ENCODE measurements around the gene CYP24A1. TPM values are rescaled to one million over a fixed set of nuclear protein-coding genes. Genes with fewer than 3 reads are reported as not detected.

The CYP24A1 gene
- total and polyA plus RNA-seq, 2 of the 8 experiments (the other 6 are each of a cell fraction or from before 2014, with no cell fraction given) = not detected

GRCh38 chr20:54129350-54129749 lies 44.4 kb downstream of the CYP24A1 start:
- Histone ChIP-seq H2BK5ac (ENCODE audit: low read depth, low read length) (no peak overlapping the region), H3K14ac (ENCODE audit: insufficient read length) (no peak overlapping the region), H3K23ac (ENCODE audit: insufficient read length) (no peak overlapping the region), H2BK15ac (ENCODE audit: low read length) (no peak overlapping the region), H3K79me1 (ENCODE audit: low read depth, low read length) (no peaks in the 10 kb centered on the region), H3K4me3 (ENCODE audit: extremely low read depth in 1 of 4, insufficient read depth in 2 of 4, low read depth in 3 of 4, low read length in 4 of 4) (no peak overlapping the region), H2AFZ (ENCODE audit: low read length) (no peak overlapping the region), H3K4me1 (replicated peaks in 1 of 4; ENCODE audit: control insufficient read depth in 3 of 4, insufficient read depth in 4 of 4, low read length in 3 of 4) (peaks cover 0 to 10% (median 0%) of the 10 kb centered on the region in 4 experiments; a peak in 2 of 7 replicates), H3K79me2 (ENCODE audit: control insufficient read depth in 1 of 2, insufficient read depth in 2 of 2, low read length in 2 of 2) (no peaks in the 10 kb centered on the region), H2BK20ac (ENCODE audit: low read length) (no peak overlapping the region), H3K27me3 (replicated peaks in 1 of 4; ENCODE audit: control insufficient read depth in 3 of 4, extremely low read depth in 1 of 4, insufficient read depth in 3 of 4, low read length in 3 of 4) (no peaks in the 10 kb centered on the region), H3K27ac (ENCODE audit: low read depth, low read length) (no peak overlapping the region), H3K23me2 (ENCODE audit: low read depth, low read length) (no peaks in the 10 kb centered on the region), H3K9me3 (ENCODE audit: insufficient read depth in 2 of 2, low read depth in 1 of 2, low read length in 1 of 2) (no peaks in the 10 kb centered on the region), H4K91ac (replicated peaks; ENCODE audit: insufficient read length, low read length) (no peak overlapping the region), H3K4ac (replicated peaks; ENCODE audit: insufficient read length, low read depth, low read length) (no peak overlapping the region), H3K56ac (replicated peaks; ENCODE audit: insufficient read length, low read depth, low read length) (no peak overlapping the region), H2BK120ac (replicated peaks; ENCODE audit: low read depth, low read length) (no peak overlapping the region), H2BK12ac (ENCODE audit: low read depth, low read length) (no peak overlapping the region), H4K8ac (ENCODE audit: extremely low read depth, insufficient read depth, low read length) (no peak overlapping the region), H4K5ac (ENCODE audit: insufficient read length, low read depth, low read length) (no peak overlapping the region), H3K36me3 (ENCODE audit: control insufficient read depth in 2 of 4, insufficient read depth in 4 of 4, low read length in 3 of 4) (no peaks in the 10 kb centered on the region), H4K20me1 (replicated peaks in 1 of 2; ENCODE audit: control insufficient read depth in 1 of 2, insufficient read depth in 2 of 2, low read length in 2 of 2) (no peaks in the 10 kb centered on the region), H2AK5ac (ENCODE audit: low read depth, low read length) (no peak overlapping the region), H3K18ac (ENCODE audit: extremely low read depth, low read length) (no peak overlapping the region), H3K4me2 (ENCODE audit: insufficient read depth in 1 of 2, low read depth in 2 of 2, low read length in 2 of 2) (no peak overlapping the region), H3K9ac (replicated peaks in 1 of 4; ENCODE audit: extremely low read depth in 1 of 4, low read depth in 3 of 4, low read length in 3 of 4) (no peak overlapping the region)
- FAIRE-seq (no peak), DNase-seq (ENCODE audit: low read depth in 1 of 2, low spot score in 2 of 2) (no peak)
- ChIA-PET POLR2A (ENCODE audit: partially characterized antibody) (interaction anchor here (1.1 kb wide), 1 partner anchor 81 kb away, joined by 3 read pairs; no protein-coding TSS in a partner anchor), CTCF (ENCODE audit: partially characterized antibody) (interaction anchor here (0.6 to 1.0 kb wide), 4 partner anchors 10 to 213 kb away, joined by 3 to 7 read pairs (median 4); no protein-coding TSS in a partner anchor)
- TF ChIP-seq CHD1 (IDR thresholded peaks at IDR 0.05; ENCODE audit: low read depth, low read length) (no peak), KDM1A (IDR thresholded peaks at IDR 0.05; ENCODE audit: borderline replicate concordance, low read length) (peak; percentile 81)
- 94% methylated on average over 3 of the region's 3 CpGs; no CpG with 5 or more reads in 1 of the 2 experiments for WGBS, 2 experiments (ENCODE audit: extremely low coverage in 1 of 2, insufficient coverage in 1 of 2, insufficient read length in 1 of 2, insufficient replicate concordance in 2 of 2, low coverage in 1 of 2, low lambda C conversion rate in 2 of 2, missing lambda C conversion rate in 1 of 2)
